ENCODE measurements around the gene GRIN1. TPM values are rescaled to one million over a fixed set of nuclear protein-coding genes. Genes with fewer than 3 reads are reported as not detected.

The GRIN1 gene
- total RNA-seq, 1 experiment from 2014 or later = 0.52 TPM

- H3K4me1 ChIP-seq (ENCODE audit: insufficient read depth, low read length, poor library complexity, severe bottlenecking) = peaks cover 10% of the 10 kb centered on the region
- H3K27ac ChIP-seq (ENCODE audit: low read depth, low read length, poor library complexity, severe bottlenecking) = no peak overlapping the region
- no peaks in the 10 kb centered on the region for H3K27me3 ChIP-seq (replicated peaks; ENCODE audit: insufficient read depth, low read depth, low read length, poor library complexity)
- no peak overlapping the region for H3K4me3 ChIP-seq (ENCODE audit: low read depth, low read length, poor library complexity, severe bottlenecking)
- BruUV-seq (replicated peaks) = no TSS peak
- POLR2A ChIA-PET (ENCODE audit: low non-redundant PET) = no interaction called here
- TF ChIP-seq CTCF (conservative IDR thresholded peaks at IDR 0.05; ENCODE audit: low read depth, low read length) (no peak; the same call in 1 of the 2 replicates), EZH2 (IDR thresholded peaks at IDR 0.05; ENCODE audit: borderline replicate concordance, low read depth, low read length, poor library complexity, severe bottlenecking) (no peak)
- DNase-seq (ENCODE audit: low spot score) = no peak
- CTCF ChIA-PET = interaction anchor here (0.6 to 0.8 kb wide), 2 partner anchors 52 to 58 kb away, joined by 3 to 4 read pairs; no protein-coding TSS in a partner anchor
- H3K36me3 ChIP-seq (ENCODE audit: insufficient read depth, low read length, poor library complexity, severe bottlenecking) = peaks cover 2% of the 10 kb centered on the region
- no peaks in the 10 kb centered on the region for H3K9me3 ChIP-seq (ENCODE audit: low read depth, low read length, poor library complexity, severe bottlenecking)
- intact Hi-C loops (cut with micrococcal nuclease; ENCODE audit: unreplicated experiment) = no loop called here
Measured at GRCh38 chr9:137190315-137190856, 51.4 kb downstream of the GRIN1 start.

GRCh38 chr9:137191245-137191644 lies 52.3 kb downstream of the GRIN1 start:
- intact Hi-C loops (cut with micrococcal nuclease; ENCODE audit: unreplicated experiment) = no loop called here
- H3K4me1 ChIP-seq (ENCODE audit: insufficient read depth, low read length, poor library complexity, severe bottlenecking) = peaks cover 10% of the 10 kb centered on the region
- no peak overlapping the region for H3K27ac ChIP-seq (ENCODE audit: low read depth, low read length, poor library complexity, severe bottlenecking)
- peaks cover 2% of the 10 kb centered on the region for H3K36me3 ChIP-seq (ENCODE audit: insufficient read depth, low read length, poor library complexity, severe bottlenecking)
- POLR2A ChIA-PET (ENCODE audit: low non-redundant PET) = no interaction called here
- CTCF ChIA-PET = no interaction called here
- H3K27me3 ChIP-seq (replicated peaks; ENCODE audit: insufficient read depth, low read depth, low read length, poor library complexity) = no peaks in the 10 kb centered on the region
- TF ChIP-seq CTCF (conservative IDR thresholded peaks at IDR 0.05; ENCODE audit: low read depth, low read length) (no peak), EZH2 (IDR thresholded peaks at IDR 0.05; ENCODE audit: borderline replicate concordance, low read depth, low read length, poor library complexity, severe bottlenecking) (no peak)
- H3K9me3 ChIP-seq (ENCODE audit: low read depth, low read length, poor library complexity, severe bottlenecking) = no peaks in the 10 kb centered on the region
- DNase-seq (ENCODE audit: low spot score) = no peak
- H3K4me3 ChIP-seq (ENCODE audit: low read depth, low read length, poor library complexity, severe bottlenecking) = no peak overlapping the region
- no TSS peak for BruUV-seq (replicated peaks)

- no peak for TF ChIP-seq EZH2 (IDR thresholded peaks at IDR 0.05; ENCODE audit: borderline replicate concordance, low read depth, low read length, poor library complexity, severe bottlenecking)
- TF ChIP-seq CTCF (conservative IDR thresholded peaks at IDR 0.05; ENCODE audit: low read depth, low read length) = no peak
- intact Hi-C loops (cut with micrococcal nuclease; ENCODE audit: unreplicated experiment) = no loop called here
- BruUV-seq (replicated peaks) = no TSS peak
- ChIA-PET POLR2A (ENCODE audit: low non-redundant PET) (interaction anchor here (0.7 kb wide), 1 partner anchor 126 kb away, joined by 3 read pairs; no protein-coding TSS in a partner anchor), CTCF (no interaction called here)
- H3K27me3 ChIP-seq (replicated peaks; ENCODE audit: insufficient read depth, low read depth, low read length, poor library complexity) = no peaks in the 10 kb centered on the region
- no peaks in the 10 kb centered on the region for H3K9me3 ChIP-seq (ENCODE audit: low read depth, low read length, poor library complexity, severe bottlenecking)
- H3K27ac ChIP-seq (ENCODE audit: low read depth, low read length, poor library complexity, severe bottlenecking) = no peak overlapping the region
- peaks cover 2% of the 10 kb centered on the region for H3K36me3 ChIP-seq (ENCODE audit: insufficient read depth, low read length, poor library complexity, severe bottlenecking)
- H3K4me1 ChIP-seq (ENCODE audit: insufficient read depth, low read length, poor library complexity, severe bottlenecking) = peaks cover 10% of the 10 kb centered on the region
- no peak overlapping the region for H3K4me3 ChIP-seq (ENCODE audit: low read depth, low read length, poor library complexity, severe bottlenecking)
- no peak for DNase-seq (ENCODE audit: low spot score)
Measured at GRCh38 chr9:137191691-137192447, 52.9 kb downstream of the GRIN1 start.

Data from A673 (cell line).